Caco-2 (cell line): ENCODE measurements around the gene PBOV1. TPM values are rescaled to one million over a fixed set of nuclear protein-coding genes. Genes with fewer than 3 reads are reported as not detected.

Experiments
- BruUV-seq: library from RNA; stranded (reverse); fragments of 400-500 nt; replicated peaks from 2 replicates; lab custom pipeline; 2021; lab: Mats Ljungman, UMichigan
- CTCF ChIA-PET: fragments of 300-600 bp; sonication (Branson Sonifier 250); formaldehyde crosslinking; loops from one replicate; lab custom pipeline; 2022; ENCODE audit warnings: antibody characterized with exemption; lab: Charles Lee
- POLR2A ChIA-PET: fragments of 300-600 bp; sonication (Branson Sonifier 250); formaldehyde crosslinking; loops from one replicate; lab custom pipeline; 2022; ENCODE audit warnings: antibody characterized with exemption; lab: Charles Lee
- DNase-seq, 2 experiments: peaks; one replicate each; pipeline versions ENCODE4 v3.0.0 to v3.0.0-alpha.2; 2020 to 2022
- H3K27me3 ChIP-seq: replicated peaks from 2 replicates; pipeline ENCODE4 v1.6.0; 2011; ENCODE audit warnings: low read length; ENCODE audit not compliant: control insufficient read depth, insufficient read depth
- H3K36me3 ChIP-seq: 2 replicates; pipeline ENCODE4 v1.5.1; 2011; ENCODE audit warnings: low read length; ENCODE audit not compliant: control insufficient read depth, insufficient read depth
- H3K4me1 ChIP-seq: fragments of 250-450 bp; sonication (Bioruptor Pico); 2 replicates; pipeline ENCODE4 v1.5.1; 2020; ENCODE audit warnings: mild to moderate bottlenecking
- H3K4me3 ChIP-seq: 2 replicates; pipeline ENCODE4 v1.5.1; 2011; ENCODE audit warnings: low read depth, mild to moderate bottlenecking, control low read depth, low read length
- H3K9me3 ChIP-seq: fragments of 250-450 bp; sonication (Bioruptor Pico); 2 replicates; pipeline ENCODE4 v1.5.1; 2020; ENCODE audit warnings: mild to moderate bottlenecking, moderate library complexity
- H3K27ac Mint-ChIP-seq: one replicate; pipeline ENCODE4 v1.8.0; 2022; ENCODE audit warnings: mixed read lengths; ENCODE audit not compliant: unreplicated experiment
- H3K27me3 Mint-ChIP-seq: one replicate; pipeline ENCODE4 v1.8.0; 2022; ENCODE audit warnings: mixed read lengths; ENCODE audit not compliant: insufficient read depth, unreplicated experiment
- H3K36me3 Mint-ChIP-seq: one replicate; pipeline ENCODE4 v1.8.0; 2022; ENCODE audit warnings: mild to moderate bottlenecking, mixed read lengths; ENCODE audit not compliant: insufficient read depth, unreplicated experiment
- H3K4me1 Mint-ChIP-seq: one replicate; pipeline ENCODE4 v1.8.0; 2022; ENCODE audit warnings: low read depth, mixed read lengths; ENCODE audit not compliant: unreplicated experiment
- H3K4me3 Mint-ChIP-seq: one replicate; pipeline ENCODE4 v1.8.0; 2022; ENCODE audit warnings: mild to moderate bottlenecking, moderate library complexity, mixed read lengths; ENCODE audit not compliant: unreplicated experiment
- H3K9me3 Mint-ChIP-seq: one replicate; pipeline ENCODE4 v1.8.0; 2022; ENCODE audit warnings: mixed read lengths; ENCODE audit not compliant: unreplicated experiment
- intact Hi-C: fragments of 100-400 bp; cut with micrococcal nuclease; formaldehyde crosslinking; loops from one replicate; pipeline ENCODE4 v1.10.0; 2022; ENCODE audit not compliant: unreplicated experiment
- total RNA-seq: library from RNA; stranded (reverse); gene quantifications from 2 replicates; pipeline ENCODE4 v1.2.3, GENCODE V29; 2022
- TF ChIP-seq, protein P1 (sequence below), 2 experiments: fragments of 200-600 bp in 1 of 2; IDR thresholded peaks; 1 replicate in 1 of 2; 2 replicates in 1 of 2; pipeline versions ENCODE4 v1.5.1 to v1.8.0; 2011 to 2022; ENCODE audit warnings: antibody characterized with exemption in 1 of 2, control low read depth in 1 of 2, inconsistent platforms in 1 of 2, low read depth in 1 of 2, low read length in 1 of 2, mild to moderate bottlenecking in 1 of 2, moderate library complexity in 1 of 2; ENCODE audit not compliant: insufficient read depth in 1 of 2, severe bottlenecking in 1 of 2, unreplicated experiment in 1 of 2

The PBOV1 gene
- total RNA-seq, 1 experiment from 2014 or later = not detected

DNA sequence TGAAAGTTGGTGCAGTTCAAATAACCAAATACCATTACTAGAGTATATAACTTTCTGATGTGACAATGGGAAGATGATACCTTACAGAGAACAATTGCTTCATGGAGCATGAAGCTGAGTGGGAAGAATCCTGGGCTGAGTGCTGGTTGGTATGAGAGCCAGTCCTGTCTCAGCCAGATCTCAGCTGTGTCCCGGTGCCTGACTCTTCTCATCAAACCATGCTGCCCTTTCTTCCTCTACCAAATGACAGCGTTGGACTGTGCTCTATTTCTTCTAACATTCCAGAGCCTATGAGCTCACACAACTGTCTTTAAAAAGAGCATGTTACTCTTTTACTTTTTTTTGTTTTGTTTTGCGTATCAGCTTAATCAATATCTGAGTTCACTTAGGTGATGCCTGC, 27.5 kb upstream of the PBOV1 start:
- Mint-ChIP-seq H3K27ac (no peak overlapping the region), H3K36me3 (no peaks in the 10 kb centered on the region), H3K4me3 (no peak overlapping the region), H3K9me3 (no peaks in the 10 kb centered on the region), H3K4me1 (no peaks in the 10 kb centered on the region), H3K27me3 (no peaks in the 10 kb centered on the region)
- no peaks in the 10 kb centered on the region for H3K4me1 ChIP-seq
- no peaks in the 10 kb centered on the region for H3K9me3 ChIP-seq
- no peaks in the 10 kb centered on the region for H3K36me3 ChIP-seq
- no peak for DNase-seq
- no TSS peak for BruUV-seq
- H3K27me3 ChIP-seq = no peaks in the 10 kb centered on the region
- TF ChIP-seq, protein P1, sequence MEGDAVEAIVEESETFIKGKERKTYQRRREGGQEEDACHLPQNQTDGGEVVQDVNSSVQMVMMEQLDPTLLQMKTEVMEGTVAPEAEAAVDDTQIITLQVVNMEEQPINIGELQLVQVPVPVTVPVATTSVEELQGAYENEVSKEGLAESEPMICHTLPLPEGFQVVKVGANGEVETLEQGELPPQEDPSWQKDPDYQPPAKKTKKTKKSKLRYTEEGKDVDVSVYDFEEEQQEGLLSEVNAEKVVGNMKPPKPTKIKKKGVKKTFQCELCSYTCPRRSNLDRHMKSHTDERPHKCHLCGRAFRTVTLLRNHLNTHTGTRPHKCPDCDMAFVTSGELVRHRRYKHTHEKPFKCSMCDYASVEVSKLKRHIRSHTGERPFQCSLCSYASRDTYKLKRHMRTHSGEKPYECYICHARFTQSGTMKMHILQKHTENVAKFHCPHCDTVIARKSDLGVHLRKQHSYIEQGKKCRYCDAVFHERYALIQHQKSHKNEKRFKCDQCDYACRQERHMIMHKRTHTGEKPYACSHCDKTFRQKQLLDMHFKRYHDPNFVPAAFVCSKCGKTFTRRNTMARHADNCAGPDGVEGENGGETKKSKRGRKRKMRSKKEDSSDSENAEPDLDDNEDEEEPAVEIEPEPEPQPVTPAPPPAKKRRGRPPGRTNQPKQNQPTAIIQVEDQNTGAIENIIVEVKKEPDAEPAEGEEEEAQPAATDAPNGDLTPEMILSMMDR (IDR thresholded peaks at IDR 0.05; ENCODE audit: insufficient read depth in 1 of 2, low read depth in 1 of 2, low read length in 1 of 2, severe bottlenecking in 1 of 2, unreplicated experiment in 1 of 2) = no peak
- CTCF ChIA-PET = no interaction called here
- no peak overlapping the region for H3K4me3 ChIP-seq
- intact Hi-C loops = no loop called here
- POLR2A ChIA-PET = no interaction called here

DNA sequence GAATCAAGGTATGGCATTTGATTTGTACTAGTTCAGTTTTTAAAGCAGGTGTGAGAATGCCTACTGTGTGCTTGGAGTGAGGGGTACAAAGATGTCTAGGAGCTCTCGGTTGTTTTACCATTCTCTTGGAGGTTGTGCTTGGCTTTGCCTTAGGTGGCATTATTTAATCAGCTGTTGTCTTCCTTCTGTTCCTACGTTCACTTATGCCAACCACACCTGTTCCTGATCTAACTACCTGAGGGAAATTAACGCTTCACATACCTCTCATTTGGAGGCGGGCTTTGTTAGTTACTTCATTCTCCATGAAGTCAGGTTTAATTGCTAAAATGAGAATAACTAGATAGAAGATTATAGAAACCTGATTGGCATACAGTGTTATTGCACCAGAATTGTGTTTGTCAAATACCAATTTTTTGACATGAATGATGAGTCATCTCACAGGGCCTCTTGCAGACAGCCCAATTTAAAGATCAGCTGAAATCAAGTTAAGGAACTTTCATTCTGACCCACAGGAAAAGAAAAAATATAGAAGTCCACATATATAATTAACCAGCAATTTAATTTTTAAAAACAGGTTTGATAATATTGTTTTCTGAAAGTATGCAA, 24.8 kb upstream of the PBOV1 start:
- CTCF ChIA-PET = no interaction called here
- Histone ChIP-seq H3K9me3 (no peaks in the 10 kb centered on the region), H3K36me3 (no peaks in the 10 kb centered on the region), H3K4me3 (no peak overlapping the region), H3K27me3 (no peaks in the 10 kb centered on the region), H3K4me1 (no peaks in the 10 kb centered on the region)
- POLR2A ChIA-PET = no interaction called here
- no TSS peak for BruUV-seq
- intact Hi-C loops = no loop called here
- Mint-ChIP-seq H3K27me3 (no peaks in the 10 kb centered on the region), H3K4me1 (no peaks in the 10 kb centered on the region), H3K4me3 (no peak overlapping the region), H3K9me3 (no peaks in the 10 kb centered on the region), H3K36me3 (no peaks in the 10 kb centered on the region), H3K27ac (no peak overlapping the region)
- TF ChIP-seq, protein P1 (IDR thresholded peaks at IDR 0.05; ENCODE audit: insufficient read depth in 1 of 2, low read depth in 1 of 2, low read length in 1 of 2, severe bottlenecking in 1 of 2, unreplicated experiment in 1 of 2) = no peak
- no peak for DNase-seq

DNA sequence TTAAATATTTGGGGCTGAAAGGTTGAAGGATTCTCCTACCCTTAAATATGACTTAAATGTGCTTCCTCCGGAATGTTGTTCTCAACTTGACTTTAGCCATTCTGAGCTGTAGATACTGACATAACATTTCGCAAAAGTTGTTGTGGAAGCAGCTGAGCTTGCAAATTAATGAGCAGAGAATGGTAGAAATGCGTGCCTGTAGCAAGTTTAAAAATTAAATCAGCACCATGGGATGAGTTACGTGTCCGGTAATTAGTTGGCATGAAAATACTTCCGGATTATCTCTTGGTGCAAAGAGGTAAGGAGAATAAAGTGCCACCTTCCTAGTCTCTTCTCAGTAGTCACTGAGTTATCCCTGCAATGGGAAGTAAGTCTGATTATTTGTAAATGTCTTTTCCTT, 23.6 kb upstream of the PBOV1 start:
- BruUV-seq = no TSS peak
- no peaks in the 10 kb centered on the region for H3K36me3 Mint-ChIP-seq
- no peaks in the 10 kb centered on the region for H3K4me1 ChIP-seq
- intact Hi-C loops = no loop called here
- no peak overlapping the region for H3K27ac Mint-ChIP-seq
- no peaks in the 10 kb centered on the region for H3K36me3 ChIP-seq
- no peaks in the 10 kb centered on the region for H3K9me3 Mint-ChIP-seq
- no peak overlapping the region for H3K4me3 ChIP-seq
- no peaks in the 10 kb centered on the region for H3K9me3 ChIP-seq
- no peaks in the 10 kb centered on the region for H3K27me3 Mint-ChIP-seq
- CTCF ChIA-PET = no interaction called here
- H3K27me3 ChIP-seq = no peaks in the 10 kb centered on the region
- no peaks in the 10 kb centered on the region for H3K4me1 Mint-ChIP-seq
- POLR2A ChIA-PET = no interaction called here
- no peak overlapping the region for H3K4me3 Mint-ChIP-seq
- DNase-seq = no peak
- TF ChIP-seq, protein P1 (IDR thresholded peaks at IDR 0.05; ENCODE audit: insufficient read depth in 1 of 2, low read depth in 1 of 2, low read length in 1 of 2, severe bottlenecking in 1 of 2, unreplicated experiment in 1 of 2) = no peak
